Measurements from ENCODE around the gene TNFAIP8L2. TPM values are rescaled to one million over a fixed set of nuclear protein-coding genes. Genes with fewer than 3 reads are reported as not detected.

The TNFAIP8L2 gene
- total RNA-seq, 1 donor from 2014 or later = 7.6 TPM

DNA sequence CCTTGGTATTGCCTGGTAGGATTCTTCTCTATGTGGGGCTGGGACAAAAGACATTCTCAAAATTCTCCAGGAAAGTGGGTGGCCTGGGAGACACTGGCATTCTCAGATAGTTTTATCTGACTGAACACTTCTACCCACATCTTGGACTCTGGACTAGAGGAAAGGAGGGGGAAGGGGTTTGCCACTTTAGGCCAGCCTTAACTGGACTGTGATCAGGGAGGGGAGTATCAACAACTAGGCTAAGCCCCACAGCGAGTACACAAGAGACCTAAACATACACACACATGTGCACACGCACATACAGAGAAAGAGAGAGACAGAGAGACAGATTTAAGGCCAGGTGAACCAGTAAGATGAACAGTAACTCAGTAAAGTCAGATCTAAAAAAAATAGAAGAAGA is 8.8 kb upstream of the TNFAIP8L2 start:
- peaks cover 43% of the 10 kb centered on the region for H3K4me1 ChIP-seq
- TF ChIP-seq POLR2A (IDR thresholded peaks at IDR 0.05) (no peak), POLR2AphosphoS5 (IDR thresholded peaks at IDR 0.05; ENCODE audit: insufficient read depth in 1 of 2, low read depth in 1 of 2) (no peak)
- TF ChIP-seq, protein P1, sequence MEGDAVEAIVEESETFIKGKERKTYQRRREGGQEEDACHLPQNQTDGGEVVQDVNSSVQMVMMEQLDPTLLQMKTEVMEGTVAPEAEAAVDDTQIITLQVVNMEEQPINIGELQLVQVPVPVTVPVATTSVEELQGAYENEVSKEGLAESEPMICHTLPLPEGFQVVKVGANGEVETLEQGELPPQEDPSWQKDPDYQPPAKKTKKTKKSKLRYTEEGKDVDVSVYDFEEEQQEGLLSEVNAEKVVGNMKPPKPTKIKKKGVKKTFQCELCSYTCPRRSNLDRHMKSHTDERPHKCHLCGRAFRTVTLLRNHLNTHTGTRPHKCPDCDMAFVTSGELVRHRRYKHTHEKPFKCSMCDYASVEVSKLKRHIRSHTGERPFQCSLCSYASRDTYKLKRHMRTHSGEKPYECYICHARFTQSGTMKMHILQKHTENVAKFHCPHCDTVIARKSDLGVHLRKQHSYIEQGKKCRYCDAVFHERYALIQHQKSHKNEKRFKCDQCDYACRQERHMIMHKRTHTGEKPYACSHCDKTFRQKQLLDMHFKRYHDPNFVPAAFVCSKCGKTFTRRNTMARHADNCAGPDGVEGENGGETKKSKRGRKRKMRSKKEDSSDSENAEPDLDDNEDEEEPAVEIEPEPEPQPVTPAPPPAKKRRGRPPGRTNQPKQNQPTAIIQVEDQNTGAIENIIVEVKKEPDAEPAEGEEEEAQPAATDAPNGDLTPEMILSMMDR (IDR thresholded peaks at IDR 0.05) = no peak
- no peaks in the 10 kb centered on the region for H3K27me3 ChIP-seq
- intact Hi-C loops (cut with DNase I) = no loop called here
- DNase-seq (ENCODE audit: extremely low spot score in 2 of 2) = no peak
- H3K4me3 ChIP-seq = peak overlapping the region in 1 of 2 donors; percentile 54
- no peaks in the 10 kb centered on the region for H3K36me3 ChIP-seq
- peak overlapping the region; percentile 81 for H3K27ac ChIP-seq
- no peaks in the 10 kb centered on the region for H3K9me3 ChIP-seq

DNA sequence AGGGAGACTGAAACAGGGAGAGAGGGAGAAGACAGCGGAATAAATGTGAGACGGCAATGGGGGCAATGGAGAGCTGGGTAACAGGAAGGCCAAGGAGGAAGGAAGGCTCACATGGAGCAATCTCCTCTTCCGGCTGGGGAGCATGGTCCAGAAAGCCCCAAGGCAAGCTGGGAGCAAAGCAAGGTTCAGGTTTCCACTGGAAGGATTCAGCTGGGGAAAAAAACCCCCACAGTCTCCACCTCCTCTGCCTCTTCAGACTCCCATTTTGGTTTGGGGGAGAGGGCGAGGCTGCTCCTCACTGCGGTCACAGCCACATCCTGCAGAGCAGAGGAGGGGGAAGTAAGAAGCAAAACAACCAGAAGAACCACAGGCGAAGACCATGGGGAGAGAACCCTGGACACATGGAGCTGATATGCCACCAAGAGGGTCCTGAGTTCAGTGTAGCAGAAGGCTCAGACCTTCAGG is 650 bp downstream of the TNFAIP8L2 start:
- H3K27ac ChIP-seq = no peak overlapping the region
- TF ChIP-seq, protein P1 (IDR thresholded peaks at IDR 0.05) = no peak
- no peak for TF ChIP-seq POLR2A (IDR thresholded peaks at IDR 0.05)
- no peak for TF ChIP-seq POLR2AphosphoS5 (IDR thresholded peaks at IDR 0.05; ENCODE audit: insufficient read depth in 1 of 2, low read depth in 1 of 2)
- no peak for DNase-seq (ENCODE audit: extremely low spot score in 2 of 2)
- H3K27me3 ChIP-seq = no peaks in the 10 kb centered on the region
- H3K4me3 ChIP-seq = peak overlapping the region; percentile 12 to 21
- H3K9me3 ChIP-seq = no peaks in the 10 kb centered on the region
- H3K36me3 ChIP-seq = peaks cover 0 to 42% of the 10 kb centered on the region in 2 donors
- intact Hi-C loops (cut with DNase I) = loop anchor here (5.0 kb wide), 2 partner anchors 55 to 130 kb away; no protein-coding TSS in a partner anchor
- H3K4me1 ChIP-seq = peaks cover 8% of the 10 kb centered on the region

DNA sequence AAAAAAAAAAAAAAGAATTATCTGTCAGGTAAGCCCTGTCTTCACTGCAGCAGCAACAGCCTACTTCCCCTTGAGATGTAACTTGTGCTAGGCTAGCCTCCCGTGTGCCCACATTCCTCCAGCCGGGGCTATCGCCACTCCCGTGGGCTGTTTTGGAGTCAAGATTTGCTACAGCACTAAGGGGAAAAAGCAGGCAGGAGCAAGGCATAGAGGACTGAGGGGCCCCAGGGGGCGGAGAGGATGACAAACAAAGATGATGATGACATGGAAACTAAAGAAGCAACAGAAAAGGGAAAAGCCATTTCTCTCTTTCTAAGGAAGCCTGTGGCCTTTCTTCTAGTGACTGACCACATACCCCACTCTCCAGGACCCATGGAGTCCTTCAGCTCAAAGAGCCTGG is 1.9 kb downstream of the TNFAIP8L2 start:
- no peak for DNase-seq (ENCODE audit: extremely low spot score in 2 of 2)
- peaks cover 0 to 42% of the 10 kb centered on the region in 2 donors for H3K36me3 ChIP-seq
- TF ChIP-seq, protein P1 (IDR thresholded peaks at IDR 0.05) = no peak
- TF ChIP-seq POLR2AphosphoS5 (IDR thresholded peaks at IDR 0.05; ENCODE audit: insufficient read depth in 1 of 2, low read depth in 1 of 2) (no peak), POLR2A (IDR thresholded peaks at IDR 0.05) (no peak)
- H3K4me3 ChIP-seq = no peak overlapping the region
- no peaks in the 10 kb centered on the region for H3K9me3 ChIP-seq
- H3K4me1 ChIP-seq = peaks cover 8% of the 10 kb centered on the region
- H3K27ac ChIP-seq = no peak overlapping the region
- intact Hi-C loops (cut with DNase I) = loop anchor here (5.0 kb wide), 2 partner anchors 56 to 131 kb away; no protein-coding TSS in a partner anchor
- no peaks in the 10 kb centered on the region for H3K27me3 ChIP-seq

DNA sequence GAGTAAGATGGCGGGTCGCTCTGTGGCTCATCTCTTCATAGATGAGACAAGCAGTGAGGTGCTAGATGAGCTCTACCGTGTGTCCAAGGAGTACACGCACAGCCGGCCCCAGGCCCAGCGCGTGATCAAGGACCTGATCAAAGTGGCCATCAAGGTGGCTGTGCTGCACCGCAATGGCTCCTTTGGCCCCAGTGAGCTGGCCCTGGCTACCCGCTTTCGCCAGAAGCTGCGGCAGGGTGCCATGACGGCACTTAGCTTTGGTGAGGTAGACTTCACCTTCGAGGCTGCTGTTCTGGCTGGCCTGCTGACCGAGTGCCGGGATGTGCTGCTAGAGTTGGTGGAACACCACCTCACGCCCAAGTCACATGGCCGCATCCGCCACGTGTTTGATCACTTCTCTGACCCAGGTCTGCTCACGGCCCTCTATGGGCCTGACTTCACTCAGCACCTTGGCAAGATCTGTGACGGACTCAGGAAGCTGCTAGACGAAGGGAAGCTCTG is 2.4 kb downstream of the TNFAIP8L2 start:
- no peak for TF ChIP-seq POLR2AphosphoS5 (IDR thresholded peaks at IDR 0.05; ENCODE audit: insufficient read depth in 1 of 2, low read depth in 1 of 2)
- TF ChIP-seq, protein P1 (IDR thresholded peaks at IDR 0.05) = no peak
- no peak for TF ChIP-seq POLR2A (IDR thresholded peaks at IDR 0.05)
- intact Hi-C loops (cut with DNase I) = loop anchor here (5.0 kb wide), 2 partner anchors 56 to 132 kb away; no protein-coding TSS in a partner anchor
- peaks cover 9% of the 10 kb centered on the region for H3K4me1 ChIP-seq
- H3K9me3 ChIP-seq = no peaks in the 10 kb centered on the region
- H3K27ac ChIP-seq = no peak overlapping the region
- H3K27me3 ChIP-seq = no peaks in the 10 kb centered on the region
- DNase-seq (ENCODE audit: extremely low spot score in 2 of 2) = no peak
- H3K4me3 ChIP-seq = no peak overlapping the region
- peaks cover 0 to 42% of the 10 kb centered on the region in 2 donors for H3K36me3 ChIP-seq

DNA sequence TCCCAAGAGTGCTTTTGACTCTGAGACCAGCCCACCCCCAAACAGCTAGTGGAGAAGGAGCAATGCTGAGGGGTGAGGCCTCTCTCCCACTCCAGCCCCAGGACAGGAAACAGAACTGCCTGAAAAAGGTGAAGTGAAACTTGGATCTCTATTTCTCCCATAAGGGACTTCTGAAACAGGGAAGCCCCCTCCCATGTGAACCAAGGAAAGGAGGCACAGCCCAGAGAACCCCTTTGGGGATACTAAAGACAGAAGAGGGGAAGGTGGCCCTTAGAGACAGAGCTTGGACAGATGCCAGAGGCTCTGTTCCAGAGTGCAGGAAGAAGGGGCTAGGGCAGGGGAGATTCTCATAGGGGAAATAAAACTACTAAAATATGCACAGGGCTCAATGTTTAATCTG is 2.9 kb downstream of the TNFAIP8L2 start:
- TF ChIP-seq POLR2AphosphoS5 (IDR thresholded peaks at IDR 0.05; ENCODE audit: insufficient read depth in 1 of 2, low read depth in 1 of 2) = no peak
- TF ChIP-seq, protein P1 (IDR thresholded peaks at IDR 0.05) = no peak
- TF ChIP-seq POLR2A (IDR thresholded peaks at IDR 0.05) = no peak
- Histone ChIP-seq H3K4me3 (no peak overlapping the region), H3K4me1 (peaks cover 14% of the 10 kb centered on the region), H3K27ac (no peak overlapping the region), H3K36me3 (peaks cover 0 to 42% of the 10 kb centered on the region in 2 donors), H3K9me3 (no peaks in the 10 kb centered on the region), H3K27me3 (no peaks in the 10 kb centered on the region)
- DNase-seq (ENCODE audit: extremely low spot score in 2 of 2) = no peak
- intact Hi-C loops (cut with DNase I) = loop anchor here (5.0 kb wide), 2 partner anchors 57 to 132 kb away; no protein-coding TSS in a partner anchor
